Glutamatergic neuron (in vitro differentiated cells): ENCODE results near the gene SPOCD1. TPM values are rescaled to one million over a fixed set of nuclear protein-coding genes. Genes with fewer than 3 reads are reported as not detected.

Source experiments
- DNase-seq: peaks from one replicate; pipeline ENCODE4 v3.0.0; 2022
- H3K27ac Mint-ChIP-seq: one replicate; pipeline ENCODE4 v1.8.0; 2020; ENCODE audit warnings: mild to moderate bottlenecking, mixed read lengths, inconsistent platforms; ENCODE audit not compliant: unreplicated experiment
- H3K27me3 Mint-ChIP-seq: one replicate; pipeline ENCODE4 v1.8.0; 2020; ENCODE audit warnings: mild to moderate bottlenecking, moderate library complexity, mixed read lengths, inconsistent platforms; ENCODE audit not compliant: unreplicated experiment
- H3K36me3 Mint-ChIP-seq: one replicate; pipeline ENCODE4 v1.8.0; 2020; ENCODE audit warnings: mild to moderate bottlenecking, mixed read lengths, inconsistent platforms; ENCODE audit not compliant: unreplicated experiment
- H3K4me1 Mint-ChIP-seq: one replicate; pipeline ENCODE4 v1.8.0; 2020; ENCODE audit warnings: mild to moderate bottlenecking, low read depth, mixed read lengths, inconsistent platforms; ENCODE audit not compliant: unreplicated experiment
- H3K4me3 Mint-ChIP-seq: one replicate; pipeline ENCODE4 v1.8.0; 2020; ENCODE audit warnings: mild to moderate bottlenecking, mixed read lengths, inconsistent platforms; ENCODE audit not compliant: unreplicated experiment
- H3K9me3 Mint-ChIP-seq: one replicate; pipeline ENCODE4 v1.8.0; 2020; ENCODE audit warnings: mild to moderate bottlenecking, moderate library complexity, mixed read lengths, inconsistent platforms; ENCODE audit not compliant: unreplicated experiment
- total RNA-seq: library from RNA; stranded (reverse); fragmentation: NEBNext Ultra II Directional; extraction: Animal tissue kit (Norgen Biotek cat#: 25700); gene quantifications from one replicate; pipeline ENCODE4 v1.2.1, GENCODE V29; 2021; ENCODE audit not compliant: unreplicated experiment
- TF ChIP-seq, protein P1 (sequence below): fragments of 200-600 bp; sonication (generic); IDR thresholded peaks from one replicate; pipeline ENCODE4 v1.5.0; 2021; ENCODE audit not compliant: partially characterized antibody, unreplicated experiment

The SPOCD1 gene
- total RNA-seq, 1 donor from 2014 or later: 0.74 TPM

DNA sequence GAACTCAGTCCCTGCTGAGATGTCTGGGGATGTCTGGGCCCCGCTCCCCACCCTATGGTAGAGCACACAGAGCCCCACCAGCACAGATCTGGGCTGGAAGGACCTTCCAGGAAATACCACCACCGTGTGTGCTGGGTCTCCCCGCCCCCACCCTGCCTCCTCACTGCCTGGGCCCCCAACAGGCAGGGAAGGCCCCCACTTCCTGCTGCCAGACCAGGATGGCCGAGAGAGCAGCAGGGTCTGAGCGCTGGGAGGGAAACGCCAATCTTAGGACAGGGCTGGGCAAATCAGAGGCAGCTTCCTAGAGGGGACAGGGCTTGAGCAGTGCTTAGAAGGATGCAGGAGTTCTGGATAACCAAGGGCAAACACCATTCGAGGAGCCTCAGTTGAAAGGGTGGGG lies 63.6 kb downstream of the SPOCD1 start:
- H3K4me3 Mint-ChIP-seq: no peak overlapping the region
- H3K4me1 Mint-ChIP-seq: peaks cover 13% of the 10 kb centered on the region
- peaks cover 16% of the 10 kb centered on the region for H3K27me3 Mint-ChIP-seq
- peaks cover 3% of the 10 kb centered on the region for H3K9me3 Mint-ChIP-seq
- DNase-seq: no peak
- TF ChIP-seq, protein P1, sequence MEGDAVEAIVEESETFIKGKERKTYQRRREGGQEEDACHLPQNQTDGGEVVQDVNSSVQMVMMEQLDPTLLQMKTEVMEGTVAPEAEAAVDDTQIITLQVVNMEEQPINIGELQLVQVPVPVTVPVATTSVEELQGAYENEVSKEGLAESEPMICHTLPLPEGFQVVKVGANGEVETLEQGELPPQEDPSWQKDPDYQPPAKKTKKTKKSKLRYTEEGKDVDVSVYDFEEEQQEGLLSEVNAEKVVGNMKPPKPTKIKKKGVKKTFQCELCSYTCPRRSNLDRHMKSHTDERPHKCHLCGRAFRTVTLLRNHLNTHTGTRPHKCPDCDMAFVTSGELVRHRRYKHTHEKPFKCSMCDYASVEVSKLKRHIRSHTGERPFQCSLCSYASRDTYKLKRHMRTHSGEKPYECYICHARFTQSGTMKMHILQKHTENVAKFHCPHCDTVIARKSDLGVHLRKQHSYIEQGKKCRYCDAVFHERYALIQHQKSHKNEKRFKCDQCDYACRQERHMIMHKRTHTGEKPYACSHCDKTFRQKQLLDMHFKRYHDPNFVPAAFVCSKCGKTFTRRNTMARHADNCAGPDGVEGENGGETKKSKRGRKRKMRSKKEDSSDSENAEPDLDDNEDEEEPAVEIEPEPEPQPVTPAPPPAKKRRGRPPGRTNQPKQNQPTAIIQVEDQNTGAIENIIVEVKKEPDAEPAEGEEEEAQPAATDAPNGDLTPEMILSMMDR: no peak
- H3K27ac Mint-ChIP-seq: peak overlapping the region; percentile 38
- no peaks in the 10 kb centered on the region for H3K36me3 Mint-ChIP-seq

GRCh38 chr1:31751822-31752241 lies 64.0 kb downstream of the SPOCD1 start:
- peaks cover 17% of the 10 kb centered on the region for H3K27me3 Mint-ChIP-seq
- DNase-seq: no peak
- H3K4me1 Mint-ChIP-seq: peaks cover 17% of the 10 kb centered on the region
- no peaks in the 10 kb centered on the region for H3K36me3 Mint-ChIP-seq
- H3K9me3 Mint-ChIP-seq: peaks cover 5% of the 10 kb centered on the region
- no peak overlapping the region for H3K27ac Mint-ChIP-seq
- TF ChIP-seq, protein P1: no peak
- no peak overlapping the region for H3K4me3 Mint-ChIP-seq

GRCh38 chr1:31750858-31751510 lies 64.8 kb downstream of the SPOCD1 start:
- Mint-ChIP-seq H3K27me3 (peaks cover 18% of the 10 kb centered on the region), H3K36me3 (no peaks in the 10 kb centered on the region), H3K9me3 (peaks cover 5% of the 10 kb centered on the region), H3K4me1 (peaks cover 22% of the 10 kb centered on the region), H3K27ac (no peak overlapping the region), H3K4me3 (no peak overlapping the region)
- DNase-seq: no peak
- TF ChIP-seq, protein P1: no peak

- no peak overlapping the region for H3K4me3 Mint-ChIP-seq
- peaks cover 20% of the 10 kb centered on the region for H3K27me3 Mint-ChIP-seq
- no peak overlapping the region for H3K27ac Mint-ChIP-seq
- H3K4me1 Mint-ChIP-seq: peaks cover 22% of the 10 kb centered on the region
- DNase-seq: no peak
- H3K36me3 Mint-ChIP-seq: no peaks in the 10 kb centered on the region
- H3K9me3 Mint-ChIP-seq: peaks cover 5% of the 10 kb centered on the region
- TF ChIP-seq, protein P1: no peak
Observed at GRCh38 chr1:31749785-31750735, 65.8 kb downstream of the SPOCD1 start.
